Measurements from ENCODE around the gene TLE3. TPM values are rescaled to one million over a fixed set of nuclear protein-coding genes. Genes with fewer than 3 reads are reported as not detected.

Gene TLE3
- total and polyA plus RNA-seq, 2 of the 13 experiments (the other 11 are each of a cell fraction or from before 2014, with no cell fraction given), result 11.9 to 13.8 TPM

- TF ChIP-seq HMGXB4 (CRISPR knock-in tag; IDR thresholded peaks at IDR 0.05; ENCODE audit: borderline replicate concordance in 1 of 2, low read depth in 1 of 2) (peak; percentile 4 to 10; a peak in 1 of 4 replicates), ZNF124 (CRISPR knock-in tag; IDR thresholded peaks at IDR 0.05) (no peak), ZBTB8A (CRISPR knock-in tag; IDR thresholded peaks at IDR 0.05; ENCODE audit: borderline replicate concordance, low read depth) (0 out of 2 replicates have a peak, but pooled peaks have one; percentile 14), HOXA3 (CRISPR knock-in tag; IDR thresholded peaks at IDR 0.05) (peak; percentile 32; the same call in 1 of the 2 replicates), FOXC1 (CRISPR knock-in tag; IDR thresholded peaks at IDR 0.05; ENCODE audit: borderline replicate concordance) (peak; percentile 13; the same call in 1 of the 2 replicates), HIVEP1 (CRISPR knock-in tag; IDR thresholded peaks at IDR 0.05) (peak; percentile 67), ELF3 (CRISPR knock-in tag; IDR thresholded peaks at IDR 0.05) (no peak), IRF2 (CRISPR knock-in tag; IDR thresholded peaks at IDR 0.05) (0 out of 2 replicates have a peak, but pooled peaks have one; percentile 20), SPEN (CRISPR knock-in tag; IDR thresholded peaks at IDR 0.05; ENCODE audit: low read depth) (no peak), PITX1 (CRISPR knock-in tag; IDR thresholded peaks at IDR 0.05) (peak; percentile 21; the same call in 1 of the 2 replicates), NR2F6 (IDR thresholded peaks at IDR 0.05) (peak; percentile 63), NR2F6 (CRISPR knock-in tag; IDR thresholded peaks at IDR 0.05) (peak; percentile 60), ZNF713 (CRISPR knock-in tag; IDR thresholded peaks at IDR 0.05) (no peak), ZNF10 (CRISPR knock-in tag; IDR thresholded peaks at IDR 0.05; ENCODE audit: borderline replicate concordance, low read depth) (no peak), ZEB1 (IDR thresholded peaks at IDR 0.05; ENCODE audit: insufficient replicate concordance, low read depth) (peak; percentile 10), ZNF570 (CRISPR knock-in tag; IDR thresholded peaks at IDR 0.05; ENCODE audit: borderline replicate concordance) (no peak), ZNF232 (CRISPR knock-in tag; IDR thresholded peaks at IDR 0.05; ENCODE audit: borderline replicate concordance) (0 out of 2 replicates have a peak, but pooled peaks have one; percentile 33), MYC (CRISPR knock-in tag; IDR thresholded peaks at IDR 0.05; ENCODE audit: borderline replicate concordance) (peak; percentile 23; the same call in 1 of the 2 replicates), NFIB (CRISPR knock-in tag; IDR thresholded peaks at IDR 0.05; ENCODE audit: borderline replicate concordance) (no peak), AKNA (CRISPR knock-in tag; IDR thresholded peaks at IDR 0.05; ENCODE audit: borderline replicate concordance) (peak; percentile 34; the same call in 1 of the 2 replicates), RFX3 (CRISPR knock-in tag; IDR thresholded peaks at IDR 0.05) (no peak), ZNF552 (CRISPR knock-in tag; IDR thresholded peaks at IDR 0.05; ENCODE audit: borderline replicate concordance) (no peak), YEATS4 (CRISPR knock-in tag; IDR thresholded peaks at IDR 0.05; ENCODE audit: borderline replicate concordance) (0 out of 2 replicates have a peak, but pooled peaks have one; percentile 22)
- TF ChIP-seq, protein P1, sequence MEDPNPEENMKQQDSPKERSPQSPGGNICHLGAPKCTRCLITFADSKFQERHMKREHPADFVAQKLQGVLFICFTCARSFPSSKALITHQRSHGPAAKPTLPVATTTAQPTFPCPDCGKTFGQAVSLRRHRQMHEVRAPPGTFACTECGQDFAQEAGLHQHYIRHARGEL (CRISPR knock-in tag; IDR thresholded peaks at IDR 0.05), result no peak
Measured at GRCh38 chr15:70098461-70099166, 897 bp upstream of the TLE3 start (continued).
